Neutrophil (primary cell): ENCODE data around the gene IGSF21.

Experiments used
- H3K27ac ChIP-seq: fragments of 200-600 bp; sonication (generic); 2 replicates; pipeline ENCODE4 v1.5.1; 2016; ENCODE audit warnings: mild to moderate bottlenecking, moderate library complexity
- H3K27me3 ChIP-seq: fragments of 200-600 bp; sonication (generic); 2 replicates; pipeline ENCODE4 v1.6.0; 2016; ENCODE audit warnings: mild to moderate bottlenecking
- H3K36me3 ChIP-seq: fragments of 200-600 bp; sonication (generic); 2 replicates; pipeline ENCODE4 v1.5.1; 2017
- H3K4me1 ChIP-seq, 2 experiments: fragments of 200-600 bp in 1 of 2; sonication (generic) in 1 of 2; 1 replicate in 1 of 2; 2 replicates in 1 of 2; pipeline versions ENCODE4 v1.5.1 to v1.6.1; 2013 to 2016; ENCODE audit warnings: low read depth in 1 of 2, low read length in 1 of 2, mild to moderate bottlenecking in 1 of 2, moderate library complexity in 1 of 2; ENCODE audit not compliant: control insufficient read depth in 1 of 2, insufficient read depth in 1 of 2
- H3K4me3 ChIP-seq, 2 experiments: fragments of 200-600 bp in 1 of 2; sonication (generic) in 1 of 2; 1 replicate in 1 of 2; 2 replicates in 1 of 2; pipeline ENCODE4 v1.5.1; 2013 to 2016; ENCODE audit warnings: low read depth in 1 of 2, low read length in 1 of 2, mild to moderate bottlenecking in 1 of 2, moderate library complexity in 1 of 2
- H3K9me3 ChIP-seq: fragments of 200-600 bp; sonication (generic); 2 replicates; pipeline ENCODE4 v1.5.1; 2016
- CTCF ChIP-seq: fragments of 200-600 bp; sonication (generic); IDR thresholded peaks from 2 replicates; pipeline ENCODE4 v1.5.1; 2016; ENCODE audit warnings: antibody characterized with exemption

IGSF21 gene

GRCh38 chr1:18126616-18127015, 19.0 kb downstream of the IGSF21 start:
- H3K4me3 ChIP-seq, result no peak overlapping the region

GRCh38 chr1:18128298-18128697, 20.7 kb downstream of the IGSF21 start:
- H3K27me3 ChIP-seq, result peaks cover under 1% of the 10 kb centered on the region
- H3K4me3 ChIP-seq, result no peak overlapping the region
- no peaks in the 10 kb centered on the region for H3K9me3 ChIP-seq
- H3K36me3 ChIP-seq, result no peaks in the 10 kb centered on the region
- H3K4me1 ChIP-seq, result no peaks in the 10 kb centered on the region
- TF ChIP-seq CTCF, result no peak
- no peak overlapping the region for H3K27ac ChIP-seq

More at GRCh38 chr1:18126616-18127015, 19.0 kb downstream of the IGSF21 start:
- Histone ChIP-seq H3K36me3 (no peaks in the 10 kb centered on the region), H3K27me3 (no peaks in the 10 kb centered on the region), H3K4me1 (no peaks in the 10 kb centered on the region), H3K27ac (no peak overlapping the region), H3K9me3 (no peaks in the 10 kb centered on the region)
- no peak for TF ChIP-seq CTCF

- no peaks in the 10 kb centered on the region for H3K9me3 ChIP-seq
- H3K4me3 ChIP-seq, result no peak overlapping the region
- peaks cover 10% of the 10 kb centered on the region for H3K27me3 ChIP-seq
- no peaks in the 10 kb centered on the region for H3K4me1 ChIP-seq
- H3K36me3 ChIP-seq, result no peaks in the 10 kb centered on the region
- no peak for TF ChIP-seq CTCF
- no peak overlapping the region for H3K27ac ChIP-seq
Measured at GRCh38 chr1:18130356-18130755, 22.8 kb downstream of the IGSF21 start.

GRCh38 chr1:18132022-18132710, 24.6 kb downstream of the IGSF21 start:
- H3K4me1 ChIP-seq, result no peaks in the 10 kb centered on the region
- peaks cover 10% of the 10 kb centered on the region for H3K27me3 ChIP-seq
- no peaks in the 10 kb centered on the region for H3K36me3 ChIP-seq
- no peak overlapping the region for H3K27ac ChIP-seq
- H3K4me3 ChIP-seq, result no peak overlapping the region
- no peaks in the 10 kb centered on the region for H3K9me3 ChIP-seq
- TF ChIP-seq CTCF, result no peak

GRCh38 chr1:18132711-18133541, 25.3 kb downstream of the IGSF21 start:
- no peaks in the 10 kb centered on the region for H3K4me1 ChIP-seq
- H3K9me3 ChIP-seq, result no peaks in the 10 kb centered on the region
- no peak overlapping the region for H3K4me3 ChIP-seq
- H3K27me3 ChIP-seq, result peaks cover 10% of the 10 kb centered on the region
- H3K27ac ChIP-seq, result no peak overlapping the region
- no peaks in the 10 kb centered on the region for H3K36me3 ChIP-seq
- no peak for TF ChIP-seq CTCF
